H7 (cell line): ENCODE measurements around the gene STX10. TPM values are rescaled to one million over a fixed set of nuclear protein-coding genes. Genes with fewer than 3 reads are reported as not detected.

Experiments
- DNase-seq: peaks from one replicate; pipeline ENCODE4 v3.0.0; 2012
- H3K27me3 ChIP-seq: 2 replicates; pipeline ENCODE4 v1.6.0; 2011; ENCODE audit warnings: mild to moderate bottlenecking, low read length; ENCODE audit not compliant: control insufficient read depth, insufficient read depth
- H3K36me3 ChIP-seq: replicated peaks from 2 replicates; pipeline ENCODE4 v1.5.1; 2011; ENCODE audit warnings: low read length; ENCODE audit not compliant: control insufficient read depth, insufficient read depth
- H3K4me3 ChIP-seq: 2 replicates; pipeline ENCODE4 v1.5.1; 2011; ENCODE audit warnings: low read depth, mild to moderate bottlenecking, control low read depth, low read length, moderate library complexity; ENCODE audit not compliant: insufficient read depth
- total RNA-seq: library from RNA; depleted of rRNA; stranded (reverse); fragments of >200 nt; shearing (Covaris generic); gene quantifications from 2 replicates; pipeline ENCODE4 v1.2.3, GENCODE V29; 2014

STX10 gene
- total RNA-seq, 1 experiment from 2014 or later = 60.1 TPM

DNA sequence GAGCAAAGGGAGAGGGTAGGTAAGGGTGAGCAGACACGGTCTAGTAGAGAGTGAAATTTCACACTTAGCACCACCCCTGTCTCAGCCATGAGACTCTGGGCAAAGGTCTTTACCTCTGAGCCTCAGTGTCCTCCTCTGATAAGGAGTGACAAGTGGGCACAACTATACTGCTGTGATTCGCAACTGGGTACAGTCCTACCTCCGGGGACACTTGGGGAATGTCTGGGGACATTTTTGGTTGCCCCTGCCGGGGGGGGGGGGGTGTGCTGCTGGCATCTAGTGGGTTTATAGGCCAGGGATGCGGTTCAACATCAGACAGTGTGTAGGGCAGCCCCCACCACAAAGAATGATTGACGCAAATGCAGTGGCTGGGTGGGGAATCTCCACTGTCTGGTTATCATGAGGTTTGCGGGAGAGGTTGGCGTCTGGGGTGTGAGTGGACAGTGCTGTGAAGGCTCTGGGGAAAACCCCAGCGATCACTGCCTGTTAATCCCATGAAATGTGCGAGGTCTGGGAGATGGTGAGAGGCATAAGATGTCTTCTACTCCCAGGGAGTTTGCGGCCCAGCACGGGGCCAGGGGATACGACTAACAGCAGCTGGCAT, 27.8 kb downstream of the STX10 start:
- H3K36me3 ChIP-seq = peaks cover 15% of the 10 kb centered on the region
- no peaks in the 10 kb centered on the region for H3K27me3 ChIP-seq
- H3K4me3 ChIP-seq = no peak overlapping the region
- no peak for DNase-seq

DNA sequence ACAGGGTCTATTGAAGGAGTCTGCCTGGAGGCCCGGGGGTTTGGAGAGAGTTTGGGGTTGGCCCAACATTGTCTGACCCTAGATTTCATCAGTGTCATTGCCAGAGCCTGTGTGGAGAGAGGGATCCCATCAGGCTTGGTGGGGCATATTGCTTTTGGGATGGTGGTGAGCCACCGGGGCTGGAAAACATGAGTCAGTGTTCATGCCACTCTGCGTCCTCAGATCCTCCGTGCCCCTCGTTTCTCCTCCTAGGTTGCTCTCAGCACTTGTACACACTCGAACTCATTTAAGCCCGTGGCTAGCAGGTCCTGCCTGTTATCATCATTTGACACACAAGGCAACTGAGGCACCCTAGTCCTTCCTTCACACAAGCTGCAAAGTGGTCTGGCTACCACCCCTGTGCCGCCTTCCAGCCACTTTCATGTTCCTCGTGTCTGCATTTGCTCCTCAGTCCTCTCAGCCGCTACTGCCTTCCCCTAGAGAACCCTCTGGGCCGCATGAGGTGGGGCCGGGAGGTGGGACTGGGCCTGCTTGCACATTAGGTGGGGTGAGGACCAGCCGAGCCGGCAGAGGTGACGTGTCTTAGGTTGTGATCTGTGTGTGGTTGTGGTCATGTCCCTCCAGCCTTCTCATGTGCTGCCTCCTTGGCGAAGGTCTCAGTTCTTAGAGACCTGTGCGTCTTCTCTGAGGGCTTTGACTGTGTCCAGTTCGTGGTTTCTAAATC, 28.5 kb downstream of the STX10 start:
- Histone ChIP-seq H3K27me3 (no peaks in the 10 kb centered on the region), H3K4me3 (no peak overlapping the region), H3K36me3 (peaks cover 15% of the 10 kb centered on the region)
- no peak for DNase-seq

DNA sequence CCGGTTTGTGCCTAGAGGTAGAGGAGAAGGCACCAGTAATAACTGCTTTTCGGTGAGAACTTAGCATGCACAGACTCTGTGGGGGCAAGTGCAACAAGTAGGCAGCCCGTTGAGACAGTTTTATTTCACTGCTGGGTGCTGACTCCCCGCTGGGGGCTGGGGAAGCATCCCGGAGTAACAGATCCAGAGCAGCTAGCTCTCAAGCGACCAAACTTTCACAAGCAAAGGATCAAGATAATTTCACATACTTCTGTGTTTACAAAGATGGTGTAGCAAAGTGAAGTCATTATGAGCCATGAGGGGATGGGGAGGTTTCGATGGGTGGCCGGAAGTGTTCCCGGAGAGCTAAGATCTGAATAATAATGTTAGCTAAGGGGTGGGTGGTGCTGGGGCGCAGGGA, 29.4 kb downstream of the STX10 start:
- H3K36me3 ChIP-seq = peaks cover 13% of the 10 kb centered on the region
- DNase-seq = no peak
- no peak overlapping the region for H3K4me3 ChIP-seq
- H3K27me3 ChIP-seq = no peaks in the 10 kb centered on the region

DNA sequence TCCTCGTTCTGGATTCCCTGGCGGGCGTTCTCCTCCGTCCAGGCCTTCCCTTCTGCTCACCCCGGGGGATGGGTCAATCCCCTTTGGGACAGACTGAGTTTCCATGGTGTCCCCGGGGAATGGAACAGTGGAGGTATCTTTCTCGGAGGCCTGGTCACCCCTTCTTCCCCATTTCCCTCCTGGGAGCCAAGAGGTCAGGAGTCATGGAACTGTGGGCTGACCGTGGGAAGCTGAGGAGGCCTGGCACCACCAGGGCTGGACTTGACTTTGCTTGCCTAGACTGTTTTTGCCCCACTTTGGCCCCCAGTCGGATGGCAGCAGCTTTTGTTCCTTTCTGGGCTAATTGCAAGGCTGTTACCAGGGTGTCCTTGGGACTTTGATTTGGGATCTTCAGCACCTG, 30.1 kb downstream of the STX10 start:
- Histone ChIP-seq H3K36me3 (peaks cover 14% of the 10 kb centered on the region), H3K27me3 (no peaks in the 10 kb centered on the region), H3K4me3 (no peak overlapping the region)
- no peak for DNase-seq

DNA sequence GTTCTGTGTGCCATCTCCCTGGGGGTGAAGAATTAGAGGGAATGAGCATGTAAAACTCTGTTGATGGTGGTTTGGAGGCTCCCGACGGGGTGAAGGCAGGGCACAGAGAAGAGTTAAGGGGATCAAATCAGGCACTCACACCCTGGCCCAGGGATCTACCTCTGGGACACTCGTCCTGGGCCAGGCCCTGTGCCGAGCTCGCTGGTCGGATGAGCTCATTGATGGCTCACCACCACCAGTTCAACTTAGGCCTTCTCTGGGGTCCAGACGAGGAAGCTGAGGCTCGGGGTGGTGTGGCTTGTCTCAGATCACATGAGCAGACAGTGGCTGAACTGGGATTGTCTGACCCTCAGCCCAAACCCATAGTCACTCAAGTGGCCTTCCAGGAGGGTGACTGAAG, 30.5 kb downstream of the STX10 start:
- H3K36me3 ChIP-seq = peaks cover 17% of the 10 kb centered on the region
- DNase-seq = no peak

DNA sequence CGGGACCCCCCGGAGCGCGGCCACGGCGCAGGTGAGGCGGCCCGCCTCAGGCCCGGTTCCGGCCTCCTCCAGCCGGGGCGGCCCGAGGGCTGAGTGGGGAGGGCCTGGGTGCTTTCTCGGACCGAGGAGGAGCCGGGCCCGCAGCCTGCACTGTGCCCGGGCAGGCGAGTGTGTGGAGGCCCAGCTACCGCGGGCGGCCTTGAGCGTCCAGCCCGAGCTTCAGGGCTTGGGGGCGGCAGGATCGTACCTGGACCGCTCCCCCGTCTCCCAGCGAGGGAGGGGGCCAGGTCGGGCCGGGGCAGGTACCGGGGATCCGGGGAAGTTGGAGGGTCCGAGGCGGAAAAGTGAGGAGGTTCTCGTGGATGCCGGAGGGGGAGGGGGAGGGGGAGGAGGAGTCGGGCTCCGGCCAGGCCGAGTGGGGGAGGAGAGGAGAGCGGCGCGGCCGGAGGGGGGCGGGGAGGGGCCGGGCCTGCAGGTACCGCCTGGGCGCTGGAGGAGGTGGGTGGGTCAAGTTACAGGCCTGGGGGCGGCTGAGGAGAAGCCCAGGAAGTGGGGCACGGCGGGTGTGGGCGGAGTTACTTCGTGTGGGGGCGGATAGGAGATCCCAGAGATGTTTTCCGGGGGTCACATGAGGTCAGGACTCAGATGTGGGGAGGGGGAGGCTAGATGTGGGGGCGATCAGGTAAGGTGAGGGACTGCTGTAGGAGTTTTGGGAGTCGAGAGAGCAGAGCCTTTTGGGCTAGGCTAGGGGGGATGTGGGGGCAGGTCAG, 31.6 kb downstream of the STX10 start:
- peaks cover 14% of the 10 kb centered on the region for H3K36me3 ChIP-seq
- peak; percentile 99 for DNase-seq
- H3K27me3 ChIP-seq = no peaks in the 10 kb centered on the region
- peak overlapping the region; percentile 94 for H3K4me3 ChIP-seq

More for the DNA sequence above, 30.5 kb downstream of the STX10 start:
- Histone ChIP-seq H3K4me3 (peak overlapping the region; percentile 94; the same call in 1 of the 2 replicates), H3K27me3 (no peaks in the 10 kb centered on the region)

DNA sequence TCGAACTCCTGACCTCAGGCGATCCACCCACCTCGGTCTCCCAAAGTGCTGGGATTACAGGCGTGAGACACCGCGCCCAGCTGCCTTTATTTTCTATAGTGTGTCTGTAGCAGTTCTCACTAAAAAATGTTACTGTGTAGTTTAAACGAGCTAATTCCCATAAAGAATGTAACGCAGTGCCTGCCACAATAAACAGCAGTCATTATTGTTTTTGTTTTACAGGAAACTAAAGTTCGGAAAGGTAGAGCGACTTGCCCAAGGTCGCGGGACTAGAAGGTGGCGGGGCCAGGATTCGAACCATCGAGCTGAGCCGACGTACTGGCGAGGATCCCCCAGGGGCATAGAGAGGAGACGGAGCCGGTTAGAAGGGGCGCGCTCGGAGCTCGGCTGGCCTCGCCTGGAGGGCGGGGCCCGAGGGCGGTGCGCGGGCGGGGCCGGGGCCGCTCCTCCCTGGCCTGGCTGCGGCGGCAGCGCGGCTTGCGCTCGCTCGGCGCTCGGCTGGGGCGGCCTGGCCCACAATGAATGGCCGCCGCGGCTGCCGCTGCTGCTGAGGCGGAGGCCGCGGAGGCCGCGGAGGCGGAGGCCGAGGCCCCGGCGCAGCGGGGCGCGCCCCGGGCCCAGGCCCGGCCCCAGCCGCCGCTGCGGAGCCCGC, 32.3 kb downstream of the STX10 start, which contains the start of gene NACC1:
Gene NACC1 (plus strand): TSS at position 493 of the 652 bp plus-strand sequence. CDS start 16,944 bp downstream, outside the sequence.
- H3K4me3 ChIP-seq = peak within 1 kb of the TSS; percentile 94
- peak; percentile 99 for DNase-seq
- no peaks in the 10 kb centered on the region for H3K27me3 ChIP-seq
- peaks cover 14% of the 10 kb centered on the region for H3K36me3 ChIP-seq

DNA sequence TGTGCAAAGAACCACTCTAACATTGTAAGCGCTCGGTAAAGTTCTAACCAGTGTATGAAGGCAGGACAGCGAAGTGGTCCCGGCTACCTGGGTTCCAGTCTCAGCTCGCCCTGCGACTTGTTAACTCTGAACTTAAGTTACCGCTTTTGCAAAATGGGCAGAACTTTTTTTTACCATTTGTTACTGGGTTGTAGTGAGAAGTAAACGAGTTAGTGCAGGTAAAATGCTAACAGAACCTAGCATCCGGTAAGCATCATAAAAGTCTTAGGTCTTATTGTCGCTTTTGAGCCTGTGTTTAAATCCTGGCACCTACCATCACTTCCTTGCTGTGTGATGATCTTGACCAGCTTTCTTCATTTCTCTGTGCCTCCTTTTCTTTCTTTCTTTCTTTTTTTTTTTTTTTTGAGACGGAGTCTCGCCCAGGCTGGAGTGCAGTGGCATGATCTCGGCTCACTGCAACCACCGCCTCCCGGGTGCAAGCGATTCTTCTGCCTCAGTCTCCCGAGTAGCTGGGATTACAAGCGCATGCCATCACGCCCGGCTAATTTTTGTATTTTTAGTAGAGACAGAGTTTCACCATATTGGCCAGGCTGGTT, 32.9 kb downstream of the STX10 start:
- Histone ChIP-seq H3K36me3 (peaks cover 16% of the 10 kb centered on the region), H3K27me3 (no peaks in the 10 kb centered on the region), H3K4me3 (peak overlapping the region; percentile 92)
- no peak for DNase-seq

DNA sequence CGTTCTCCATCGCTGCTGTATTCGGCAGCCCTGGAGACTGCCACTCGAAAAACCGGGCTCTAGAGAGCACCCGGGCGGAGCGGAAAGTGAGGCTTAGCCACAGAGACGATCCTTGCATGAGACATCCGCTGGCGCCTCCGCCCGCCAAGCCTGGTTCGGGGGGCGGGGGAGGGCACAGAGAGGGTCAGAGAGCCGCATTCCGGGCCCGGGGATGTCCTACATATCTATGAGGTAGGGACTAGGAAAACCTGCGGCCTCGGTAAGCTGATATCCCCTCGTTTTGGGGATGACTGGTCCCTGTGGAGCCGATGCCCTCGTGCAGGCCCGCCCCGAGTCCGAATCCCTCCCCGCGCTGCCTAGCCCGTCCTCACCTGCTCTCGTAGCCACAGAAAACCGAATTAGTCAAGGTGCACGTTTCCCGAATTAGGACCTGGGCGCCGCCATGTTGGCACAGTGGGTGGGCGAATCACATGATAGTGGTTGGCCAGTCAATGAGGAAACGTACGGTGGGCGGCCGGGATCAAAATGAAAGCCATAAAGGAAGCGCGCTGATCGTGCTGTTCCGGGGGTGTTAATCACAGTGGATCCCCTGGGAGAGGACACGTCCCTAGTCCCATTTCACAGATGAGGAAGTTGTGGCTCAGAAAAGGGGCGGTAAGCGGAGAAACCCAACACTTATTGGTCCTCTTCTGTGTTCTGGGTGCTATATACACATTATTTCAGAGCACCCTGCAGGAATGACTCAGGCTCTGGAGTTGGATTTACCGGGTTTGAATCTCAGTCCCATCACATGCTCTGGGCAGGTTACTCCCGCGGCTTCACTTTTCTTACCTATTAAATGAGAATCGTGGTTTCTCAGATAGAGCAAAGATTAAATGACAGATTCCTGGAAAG, 33.6 kb downstream of the STX10 start, which contains the start of gene TRMT1:
Gene TRMT1 (minus strand): TSS at position 459 of the 894 bp plus-strand sequence. CDS start 341 bp downstream, at position 118.
- peaks cover 10% of the 10 kb centered on the region for H3K36me3 ChIP-seq
- H3K27me3 ChIP-seq = no peaks in the 10 kb centered on the region

DNA sequence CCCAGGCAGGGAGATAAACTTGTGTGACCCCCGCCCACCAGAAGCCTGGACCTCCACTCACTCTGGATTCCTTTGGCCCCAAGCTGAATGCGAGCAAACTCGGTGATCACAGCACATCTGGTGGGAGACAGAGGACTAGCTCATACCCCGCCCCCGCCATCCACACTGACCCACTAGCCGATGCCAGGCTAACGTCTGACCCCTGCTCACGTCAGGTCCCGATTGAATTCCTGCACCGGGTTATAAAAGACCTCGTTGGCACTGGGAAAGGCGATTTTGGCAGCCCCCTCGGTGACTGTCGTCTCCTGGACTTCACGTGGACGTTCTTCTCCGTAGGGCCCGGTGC, 34.3 kb downstream of the STX10 start:
- Histone ChIP-seq H3K27me3 (no peaks in the 10 kb centered on the region), H3K36me3 (peaks cover 9% of the 10 kb centered on the region), H3K4me3 (peak overlapping the region; percentile 92)
- DNase-seq = peak; percentile 66

More for the DNA sequence above, 33.6 kb downstream of the STX10 start, which contains the start of gene TRMT1:
- H3K4me3 ChIP-seq = peak within 1 kb of the TSS; percentile 92
- DNase-seq = peak; percentile 96

DNA sequence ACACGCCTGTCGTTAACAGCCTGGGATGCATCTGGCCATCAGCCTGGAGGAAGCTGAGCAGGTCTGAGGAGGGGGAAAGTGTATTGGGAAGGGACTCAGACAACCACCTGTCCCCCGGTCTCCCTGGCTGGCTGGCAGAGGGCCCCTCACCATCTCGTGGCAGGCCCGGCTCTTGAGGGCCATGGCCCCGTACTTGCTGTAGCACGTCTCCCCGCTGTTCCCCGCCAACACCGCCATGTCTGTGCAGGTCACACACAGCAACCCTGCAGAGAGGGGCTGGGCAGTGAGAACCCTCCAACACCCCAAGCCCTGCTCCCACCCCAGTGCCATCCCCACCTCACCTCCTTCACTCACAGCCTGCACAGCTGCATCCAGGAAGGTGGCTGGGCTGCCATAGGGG, 37.6 kb downstream of the STX10 start:
- Histone ChIP-seq H3K27me3 (no peaks in the 10 kb centered on the region), H3K4me3 (no peak overlapping the region), H3K36me3 (peaks cover 5% of the 10 kb centered on the region)
- DNase-seq = no peak

DNA sequence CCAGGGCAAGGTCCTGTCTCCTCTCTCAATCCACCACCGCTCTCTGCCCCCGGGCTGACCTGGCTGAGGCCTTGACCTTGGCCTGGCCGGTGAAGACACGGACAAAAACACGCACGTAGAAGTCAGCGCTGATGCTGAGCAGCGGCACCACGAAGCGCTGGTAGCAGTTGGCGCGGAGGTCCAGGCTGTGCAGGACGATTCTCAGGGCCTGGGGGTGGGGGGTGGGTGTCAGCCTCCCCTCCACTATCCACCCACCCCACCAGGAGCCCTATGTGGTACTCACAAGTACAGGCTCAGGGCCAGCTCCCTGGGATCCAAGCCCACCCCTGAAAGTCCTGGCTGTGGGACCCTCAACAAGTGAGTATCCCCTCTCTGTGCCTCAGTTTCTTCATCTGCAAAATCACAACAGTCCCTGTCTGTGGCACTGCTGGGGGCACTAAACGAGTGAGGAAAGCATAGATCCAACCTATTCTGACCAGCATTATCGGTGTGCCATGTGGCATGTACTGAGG, 40.0 kb downstream of the STX10 start:
- no peak for DNase-seq
- H3K4me3 ChIP-seq = no peak overlapping the region
- peaks cover 6% of the 10 kb centered on the region for H3K36me3 ChIP-seq
- no peaks in the 10 kb centered on the region for H3K27me3 ChIP-seq
